GM21360 (cell line): ENCODE results near the gene HIPK2.
"Not testable (repeated sequence)": the region's sequence is repeated elsewhere in the genome, so short reads cannot be mapped to it uniquely, and the experiment has no call there.

ENCODE experiments used
- ATAC-seq: cut with Tn5 transposase; IDR thresholded peaks from one replicate; pipeline ENCODE4 v1.9.1; 2021; ENCODE audit warnings: mild to moderate bottlenecking, moderate library complexity; ENCODE audit not compliant: unreplicated experiment

The HIPK2 gene

GRCh38 chr7:139557857-139558581, 219.8 kb downstream of the HIPK2 start:
- ATAC-seq = no peak

GRCh38 chr7:139553991-139554700, 223.7 kb downstream of the HIPK2 start:
- not testable (repeated sequence) for ATAC-seq

GRCh38 chr7:139548302-139549028, 229.3 kb downstream of the HIPK2 start:
- no peak for ATAC-seq

GRCh38 chr7:139544645-139545044, 233.2 kb downstream of the HIPK2 start:
- ATAC-seq = no peak

GRCh38 chr7:139543801-139544603, 233.8 kb downstream of the HIPK2 start:
- no peak for ATAC-seq

- no peak for ATAC-seq
Observed at GRCh38 chr7:139542308-139543151, 235.3 kb downstream of the HIPK2 start.

- ATAC-seq = no peak
Observed at GRCh38 chr7:139541600-139542307, 236.0 kb downstream of the HIPK2 start.

- ATAC-seq = no peak
Observed at GRCh38 chr7:139540203-139540602, 237.6 kb downstream of the HIPK2 start.

- no peak for ATAC-seq
Observed at GRCh38 chr7:139538881-139539635, 238.7 kb downstream of the HIPK2 start.

GRCh38 chr7:139536152-139536551, 241.6 kb downstream of the HIPK2 start:
- ATAC-seq = no peak

GRCh38 chr7:139534966-139535651, 242.7 kb downstream of the HIPK2 start:
- ATAC-seq = no peak

GRCh38 chr7:139534096-139534495, 243.7 kb downstream of the HIPK2 start:
- no peak for ATAC-seq

GRCh38 chr7:139532636-139533155, 245.1 kb downstream of the HIPK2 start:
- no peak for ATAC-seq

- ATAC-seq = no peak
Observed at GRCh38 chr7:139531094-139531493, 246.7 kb downstream of the HIPK2 start.

- no peak for ATAC-seq
Observed at GRCh38 chr7:139526578-139527544, 250.9 kb downstream of the HIPK2 start.

- ATAC-seq = no peak
Observed at GRCh38 chr7:139525750-139526149, 252.0 kb downstream of the HIPK2 start.

GRCh38 chr7:139525239-139525638, 252.6 kb downstream of the HIPK2 start:
- no peak for ATAC-seq
